K562 (cell line): ENCODE measurements around the gene DSTYK. TPM values are rescaled to one million over a fixed set of nuclear protein-coding genes. Genes with fewer than 3 reads are reported as not detected.

Experiments
- EP400 ChIP-seq: fragments of 450-650 bp; IDR thresholded peaks from 2 replicates; pipeline ENCODE4 v1.6.1; 2017; ENCODE audit warnings: antibody characterized with exemption, mild to moderate bottlenecking, moderate library complexity
- KLF10 ChIP-seq: fragments of 250-450 bp; sonication (Bioruptor Pico); IDR thresholded peaks from 2 replicates; pipeline ENCODE4 v1.6.1; 2021; ENCODE audit warnings: matching md5 sums
- KLF16 ChIP-seq: IDR thresholded peaks from 2 replicates; pipeline ENCODE4 v1.6.1; 2016; ENCODE audit warnings: antibody characterized with exemption
- RFX1 ChIP-seq: fragments of 450-650 bp; IDR thresholded peaks from 2 replicates; pipeline ENCODE4 v1.6.1; 2016; ENCODE audit warnings: mild to moderate bottlenecking, moderate library complexity
- ZNF354B ChIP-seq: fragments of 250-450 bp; sonication (Bioruptor Pico); IDR thresholded peaks from 2 replicates; pipeline ENCODE4 v1.4.0; 2020
- polyA plus RNA-seq, 8 experiments: library from polyadenylated mRNA; depleted of rRNA in 4 of 8; stranded (reverse) in 5 of 8; unstranded in 3 of 8; fragments of >200 nt; fragmentation: Nextera tagmentation in 2 of 8; fragmentation: Illumina TruSeq in 1 of 8; extraction: Ambion mirVana in 2 of 8; extraction: Trizol in 1 of 8; gene quantifications; 2 replicates each; pipeline versions ENCODE4 v1.2.1 to v1.2.3, GENCODE V29; 2011 to 2014; ENCODE audit warnings: inconsistent platforms in 1 of 8, missing spikeins in 1 of 8
- total RNA-seq, 7 experiments: library from RNA; depleted of rRNA in 6 of 7; stranded (reverse); fragments of >200 nt in 6 of 7; fragmentation: Illumina TruSeq in 2 of 7; extraction: Trizol in 2 of 7; gene quantifications; 2 replicates each; pipeline versions ENCODE4 v1.2.1 to v1.2.3, GENCODE V29; 2011 to 2021; ENCODE audit warnings: low replicate concordance in 1 of 7
- TF ChIP-seq, protein P1 (sequence below): sonication (generic); formaldehyde crosslinking; IDR thresholded peaks from 2 replicates; pipeline ENCODE4 v1.8.0; 2022; ENCODE audit warnings: mild to moderate bottlenecking, missing genetic modification reagents, borderline replicate concordance
- TF ChIP-seq, protein P2 (sequence below): sonication (generic); formaldehyde crosslinking; IDR thresholded peaks from 2 replicates; pipeline ENCODE4 v1.8.1; 2023; ENCODE audit warnings: mild to moderate bottlenecking, missing genetic modification reagents, moderate library complexity
- TF ChIP-seq, protein P3 (sequence below), 2 experiments: fragments of 450-650 bp in 1 of 2; sonication (generic) in 1 of 2; formaldehyde crosslinking in 1 of 2; IDR thresholded peaks; 2 replicates each; pipeline versions ENCODE4 v1.7.1 to v1.9.0; 2016 to 2022; ENCODE audit warnings: inconsistent platforms in 1 of 2, mild to moderate bottlenecking in 1 of 2, missing genetic modification reagents in 1 of 2
- TF ChIP-seq, protein P4 (sequence below): fragments of 200-800 bp; sonication (Bioruptor generic); IDR thresholded peaks from 2 replicates; pipeline ENCODE4 v1.6.1; 2017; ENCODE audit warnings: missing genetic modification characterization, missing compliant biosample characterization

The DSTYK gene
- total and polyA plus RNA-seq, 9 of the 15 experiments (the other 6 are each of a cell fraction or from before 2014, with no cell fraction given) = 4.2 to 7.1 (median 6.2) TPM

DNA sequence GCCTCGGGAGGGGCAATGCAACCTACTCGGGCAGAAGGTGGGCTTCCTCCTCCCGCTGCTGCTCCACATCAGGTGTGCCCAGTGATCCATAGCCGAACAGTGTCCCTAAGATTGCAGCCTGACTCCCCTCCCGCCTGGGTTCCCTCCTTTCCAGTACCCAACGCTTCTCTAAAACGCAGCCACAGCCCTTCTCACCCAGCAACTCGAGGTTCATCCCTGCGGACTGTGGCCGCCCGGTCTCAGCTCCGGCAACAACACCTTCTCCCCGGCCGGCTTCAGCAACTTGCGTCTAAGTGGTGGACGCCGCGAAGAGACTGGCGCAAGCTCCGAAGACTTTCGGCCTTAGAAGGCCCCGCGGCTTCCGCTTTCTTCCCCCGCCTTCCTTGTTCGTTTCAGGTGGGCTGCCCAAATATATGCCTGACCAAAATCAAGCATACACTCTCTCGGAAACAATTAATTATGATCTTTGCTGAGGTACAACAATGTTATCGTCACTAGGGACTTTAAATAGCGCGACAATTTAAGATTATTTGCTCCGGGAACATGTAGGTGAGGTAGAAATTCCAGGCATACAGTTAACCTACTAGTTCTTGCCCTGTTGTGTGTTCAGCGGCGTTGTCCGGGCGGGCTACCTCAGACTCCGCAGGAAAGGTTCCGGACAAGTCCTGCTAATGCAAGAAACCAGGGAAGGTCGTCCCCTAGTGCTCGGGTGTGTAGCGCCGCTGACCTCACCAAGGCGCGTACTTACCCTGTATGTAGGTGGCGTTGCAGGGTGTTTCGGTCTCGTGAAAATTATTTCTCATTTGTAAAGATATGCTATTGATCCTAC is 89.6 kb downstream of the DSTYK start, which contains the start of gene RBBP5 (continued):
- TF ChIP-seq, protein P1, sequence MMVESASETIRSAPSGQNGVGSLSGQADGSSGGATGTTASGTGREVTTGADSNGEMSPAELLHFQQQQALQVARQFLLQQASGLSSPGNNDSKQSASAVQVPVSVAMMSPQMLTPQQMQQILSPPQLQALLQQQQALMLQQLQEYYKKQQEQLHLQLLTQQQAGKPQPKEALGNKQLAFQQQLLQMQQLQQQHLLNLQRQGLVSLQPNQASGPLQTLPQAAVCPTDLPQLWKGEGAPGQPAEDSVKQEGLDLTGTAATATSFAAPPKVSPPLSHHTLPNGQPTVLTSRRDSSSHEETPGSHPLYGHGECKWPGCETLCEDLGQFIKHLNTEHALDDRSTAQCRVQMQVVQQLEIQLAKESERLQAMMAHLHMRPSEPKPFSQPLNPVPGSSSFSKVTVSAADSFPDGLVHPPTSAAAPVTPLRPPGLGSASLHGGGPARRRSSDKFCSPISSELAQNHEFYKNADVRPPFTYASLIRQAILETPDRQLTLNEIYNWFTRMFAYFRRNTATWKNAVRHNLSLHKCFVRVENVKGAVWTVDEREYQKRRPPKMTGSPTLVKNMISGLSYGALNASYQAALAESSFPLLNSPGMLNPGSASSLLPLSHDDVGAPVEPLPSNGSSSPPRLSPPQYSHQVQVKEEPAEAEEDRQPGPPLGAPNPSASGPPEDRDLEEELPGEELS = peak; percentile 82
- TF ChIP-seq, protein P2, sequence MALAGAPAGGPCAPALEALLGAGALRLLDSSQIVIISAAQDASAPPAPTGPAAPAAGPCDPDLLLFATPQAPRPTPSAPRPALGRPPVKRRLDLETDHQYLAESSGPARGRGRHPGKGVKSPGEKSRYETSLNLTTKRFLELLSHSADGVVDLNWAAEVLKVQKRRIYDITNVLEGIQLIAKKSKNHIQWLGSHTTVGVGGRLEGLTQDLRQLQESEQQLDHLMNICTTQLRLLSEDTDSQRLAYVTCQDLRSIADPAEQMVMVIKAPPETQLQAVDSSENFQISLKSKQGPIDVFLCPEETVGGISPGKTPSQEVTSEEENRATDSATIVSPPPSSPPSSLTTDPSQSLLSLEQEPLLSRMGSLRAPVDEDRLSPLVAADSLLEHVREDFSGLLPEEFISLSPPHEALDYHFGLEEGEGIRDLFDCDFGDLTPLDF (CRISPR knock-in tag) = peak; percentile 94; the same call in 1 of the 2 replicates
- TF ChIP-seq RFX1 (no peak), ZNF354B (CRISPR knock-in tag) (peak; percentile 56), KLF10 (CRISPR knock-in tag) (no peak), EP400 (peak; percentile 94), KLF16 (peak; percentile 69)
- TF ChIP-seq, protein P3, sequence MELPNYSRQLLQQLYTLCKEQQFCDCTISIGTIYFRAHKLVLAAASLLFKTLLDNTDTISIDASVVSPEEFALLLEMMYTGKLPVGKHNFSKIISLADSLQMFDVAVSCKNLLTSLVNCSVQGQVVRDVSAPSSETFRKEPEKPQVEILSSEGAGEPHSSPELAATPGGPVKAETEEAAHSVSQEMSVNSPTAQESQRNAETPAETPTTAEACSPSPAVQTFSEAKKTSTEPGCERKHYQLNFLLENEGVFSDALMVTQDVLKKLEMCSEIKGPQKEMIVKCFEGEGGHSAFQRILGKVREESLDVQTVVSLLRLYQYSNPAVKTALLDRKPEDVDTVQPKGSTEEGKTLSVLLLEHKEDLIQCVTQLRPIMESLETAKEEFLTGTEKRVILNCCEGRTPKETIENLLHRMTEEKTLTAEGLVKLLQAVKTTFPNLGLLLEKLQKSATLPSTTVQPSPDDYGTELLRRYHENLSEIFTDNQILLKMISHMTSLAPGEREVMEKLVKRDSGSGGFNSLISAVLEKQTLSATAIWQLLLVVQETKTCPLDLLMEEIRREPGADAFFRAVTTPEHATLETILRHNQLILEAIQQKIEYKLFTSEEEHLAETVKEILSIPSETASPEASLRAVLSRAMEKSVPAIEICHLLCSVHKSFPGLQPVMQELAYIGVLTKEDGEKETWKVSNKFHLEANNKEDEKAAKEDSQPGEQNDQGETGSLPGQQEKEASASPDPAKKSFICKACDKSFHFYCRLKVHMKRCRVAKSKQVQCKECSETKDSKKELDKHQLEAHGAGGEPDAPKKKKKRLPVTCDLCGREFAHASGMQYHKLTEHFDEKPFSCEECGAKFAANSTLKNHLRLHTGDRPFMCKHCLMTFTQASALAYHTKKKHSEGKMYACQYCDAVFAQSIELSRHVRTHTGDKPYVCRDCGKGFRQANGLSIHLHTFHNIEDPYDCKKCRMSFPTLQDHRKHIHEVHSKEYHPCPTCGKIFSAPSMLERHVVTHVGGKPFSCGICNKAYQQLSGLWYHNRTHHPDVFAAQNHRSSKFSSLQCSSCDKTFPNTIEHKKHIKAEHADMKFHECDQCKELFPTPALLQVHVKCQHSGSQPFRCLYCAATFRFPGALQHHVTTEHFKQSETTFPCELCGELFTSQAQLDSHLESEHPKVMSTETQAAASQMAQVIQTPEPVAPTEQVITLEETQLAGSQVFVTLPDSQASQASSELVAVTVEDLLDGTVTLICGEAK (IDR thresholded peaks at IDR 0.05) = peak; percentile 98
- TF ChIP-seq, protein P3 (CRISPR knock-in tag; IDR thresholded peaks at IDR 0.05) = no peak
- TF ChIP-seq, protein P4, sequence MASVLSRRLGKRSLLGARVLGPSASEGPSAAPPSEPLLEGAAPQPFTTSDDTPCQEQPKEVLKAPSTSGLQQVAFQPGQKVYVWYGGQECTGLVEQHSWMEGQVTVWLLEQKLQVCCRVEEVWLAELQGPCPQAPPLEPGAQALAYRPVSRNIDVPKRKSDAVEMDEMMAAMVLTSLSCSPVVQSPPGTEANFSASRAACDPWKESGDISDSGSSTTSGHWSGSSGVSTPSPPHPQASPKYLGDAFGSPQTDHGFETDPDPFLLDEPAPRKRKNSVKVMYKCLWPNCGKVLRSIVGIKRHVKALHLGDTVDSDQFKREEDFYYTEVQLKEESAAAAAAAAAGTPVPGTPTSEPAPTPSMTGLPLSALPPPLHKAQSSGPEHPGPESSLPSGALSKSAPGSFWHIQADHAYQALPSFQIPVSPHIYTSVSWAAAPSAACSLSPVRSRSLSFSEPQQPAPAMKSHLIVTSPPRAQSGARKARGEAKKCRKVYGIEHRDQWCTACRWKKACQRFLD (CRISPR knock-in tag) = peak; percentile 92; the same call in 1 of the 2 replicates
